Smooth muscle cell (in vitro differentiated cells): Measurements from ENCODE around the gene ACTMAP. TPM values are rescaled to one million over a fixed set of nuclear protein-coding genes. Genes with fewer than 3 reads are reported as not detected.

Experiments
- DNase-seq: peaks from one replicate; lab custom pipeline; 2025; ENCODE audit not compliant: unreplicated experiment; lab: John Stamatoyannopoulos, UW
- H2AFZ ChIP-seq: fragments of 200-600 bp; sonication (generic); 2 replicates; pipeline ENCODE4 v1.6.0; 2016; ENCODE audit warnings: antibody characterized with exemption, low read depth, mild to moderate bottlenecking
- H3F3A ChIP-seq: fragments of 200-600 bp; sonication (generic); 2 replicates; pipeline ENCODE4 v1.6.0; 2017; ENCODE audit warnings: antibody characterized with exemption, low read depth
- H3K27ac ChIP-seq: fragments of 200-600 bp; sonication (generic); 2 replicates; pipeline ENCODE4 v1.5.1; 2016; ENCODE audit warnings: low read depth, mild to moderate bottlenecking
- H3K27me3 ChIP-seq: fragments of 200-600 bp; sonication (generic); 2 replicates; pipeline ENCODE4 v1.6.1; 2016; ENCODE audit warnings: low read depth, mild to moderate bottlenecking
- H3K36me3 ChIP-seq: fragments of 200-600 bp; sonication (generic); 2 replicates; pipeline ENCODE4 v1.5.1; 2016; ENCODE audit warnings: low read depth
- H3K4me1 ChIP-seq: fragments of 200-600 bp; sonication (generic); 2 replicates; pipeline ENCODE4 v1.5.1; 2016; ENCODE audit warnings: low read depth
- H3K4me2 ChIP-seq: fragments of 200-600 bp; sonication (generic); 2 replicates; pipeline ENCODE4 v1.6.0; 2016; ENCODE audit warnings: mild to moderate bottlenecking
- H3K4me3 ChIP-seq: fragments of 200-600 bp; sonication (generic); 2 replicates; pipeline ENCODE4 v1.5.1; 2016; ENCODE audit warnings: mild to moderate bottlenecking
- H3K79me2 ChIP-seq: fragments of 200-600 bp; sonication (generic); 2 replicates; pipeline ENCODE4 v1.6.0; 2016; ENCODE audit warnings: low read depth, mild to moderate bottlenecking
- H3K9ac ChIP-seq: fragments of 200-600 bp; sonication (generic); 2 replicates; pipeline ENCODE4 v1.6.0; 2016; ENCODE audit warnings: low read depth
- H3K9me3 ChIP-seq: fragments of 200-600 bp; sonication (generic); replicated peaks from 2 replicates; pipeline ENCODE4 v1.5.1; 2016; ENCODE audit warnings: low read depth
- H4K20me1 ChIP-seq: fragments of 200-600 bp; sonication (generic); 2 replicates; pipeline ENCODE4 v1.6.0; 2016; ENCODE audit warnings: low read depth
- WGBS: methylation state at CpG from one replicate; pipeline ENCODE4 v1.1.7; 2016; ENCODE audit warnings: low lambda C conversion rate; 5-methylcytosine and 5-hydroxymethylcytosine counted together
- polyA plus RNA-seq: library from polyadenylated mRNA; unstranded; fragments of >200 nt; fragmentation: Nextera tagmentation; extraction: Ambion mirVana; gene quantifications from 2 replicates; pipeline ENCODE4 v1.2.1, GENCODE V29; 2016
- total RNA-seq: library from RNA; depleted of rRNA; stranded (reverse); fragments of >200 nt; gene quantifications from 2 replicates; pipeline ENCODE4 v1.2.3, GENCODE V29; 2014
- TF ChIP-seq, protein P1 (sequence below): fragments of 200-600 bp; sonication (generic); IDR thresholded peaks from 2 replicates; pipeline ENCODE4 v1.5.1; 2017; ENCODE audit warnings: borderline replicate concordance, mild to moderate bottlenecking, antibody characterized with exemption; ENCODE audit not compliant: insufficient read depth, poor library complexity, severe bottlenecking

Gene ACTMAP
- total and polyA plus RNA-seq, 2 experiments from 2014 or later: 2.9 to 8.6 TPM

- H3K27me3 ChIP-seq: no peaks in the 10 kb centered on the region
Observed at GRCh38 chr19:40716482-40717324, 33.6 kb downstream of the ACTMAP start, which contains the start of the genes COQ8B and ITPKC. COQ8B (minus strand) TSS chr19:40716886; CDS start chr19:40714632, 2,254 bp downstream. ITPKC (plus strand) TSS chr19:40717112; CDS start chr19:40717136, 24 bp downstream.

GRCh38 chr19:40716031-40716481, 34.2 kb downstream of the ACTMAP start:
- H4K20me1 ChIP-seq: peaks cover 19% of the 10 kb centered on the region
- peaks cover 10% of the 10 kb centered on the region for H3K4me1 ChIP-seq
- no peaks in the 10 kb centered on the region for H3K36me3 ChIP-seq
- no peaks in the 10 kb centered on the region for H3K9me3 ChIP-seq
- TF ChIP-seq, protein P1, sequence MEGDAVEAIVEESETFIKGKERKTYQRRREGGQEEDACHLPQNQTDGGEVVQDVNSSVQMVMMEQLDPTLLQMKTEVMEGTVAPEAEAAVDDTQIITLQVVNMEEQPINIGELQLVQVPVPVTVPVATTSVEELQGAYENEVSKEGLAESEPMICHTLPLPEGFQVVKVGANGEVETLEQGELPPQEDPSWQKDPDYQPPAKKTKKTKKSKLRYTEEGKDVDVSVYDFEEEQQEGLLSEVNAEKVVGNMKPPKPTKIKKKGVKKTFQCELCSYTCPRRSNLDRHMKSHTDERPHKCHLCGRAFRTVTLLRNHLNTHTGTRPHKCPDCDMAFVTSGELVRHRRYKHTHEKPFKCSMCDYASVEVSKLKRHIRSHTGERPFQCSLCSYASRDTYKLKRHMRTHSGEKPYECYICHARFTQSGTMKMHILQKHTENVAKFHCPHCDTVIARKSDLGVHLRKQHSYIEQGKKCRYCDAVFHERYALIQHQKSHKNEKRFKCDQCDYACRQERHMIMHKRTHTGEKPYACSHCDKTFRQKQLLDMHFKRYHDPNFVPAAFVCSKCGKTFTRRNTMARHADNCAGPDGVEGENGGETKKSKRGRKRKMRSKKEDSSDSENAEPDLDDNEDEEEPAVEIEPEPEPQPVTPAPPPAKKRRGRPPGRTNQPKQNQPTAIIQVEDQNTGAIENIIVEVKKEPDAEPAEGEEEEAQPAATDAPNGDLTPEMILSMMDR: no peak
- under 1% methylated on average over 6 of the region's 8 CpGs for WGBS
- H3F3A ChIP-seq: peaks cover 16% of the 10 kb centered on the region
- H3K79me2 ChIP-seq: peaks cover 38% of the 10 kb centered on the region
- H3K9ac ChIP-seq: peak overlapping the region; percentile 92
- H3K27me3 ChIP-seq: no peaks in the 10 kb centered on the region
- H3K27ac ChIP-seq: peak overlapping the region; percentile 98
- H3K4me3 ChIP-seq: peak overlapping the region; percentile 78
- no peak overlapping the region for H2AFZ ChIP-seq
- DNase-seq: no peak
- peak overlapping the region; percentile 91 for H3K4me2 ChIP-seq

More at GRCh38 chr19:40716482-40717324, 33.6 kb downstream of the ACTMAP start, which contains the start of the genes COQ8B and ITPKC:
- TF ChIP-seq, protein P1: no peak
- Histone ChIP-seq H3K27ac (peak within 1 kb of the TSS; percentile 98), H3F3A (peaks cover 16% of the 10 kb centered on the region), H2AFZ (no peak within 1 kb of the TSS), H3K9ac (peak within 1 kb of the TSS; percentile 92), H3K9me3 (no peaks in the 10 kb centered on the region), H4K20me1 (peaks cover 25% of the 10 kb centered on the region), H3K36me3 (no peaks in the 10 kb centered on the region), H3K4me2 (peak within 1 kb of the TSS; percentile 91), H3K79me2 (peaks cover 45% of the 10 kb centered on the region), H3K4me3 (peak within 1 kb of the TSS; percentile 78), H3K4me1 (peaks cover 10% of the 10 kb centered on the region)
- DNase-seq: peak; percentile 97
- 1% methylated on average over 55 of the region's 76 CpGs for WGBS

DNA sequence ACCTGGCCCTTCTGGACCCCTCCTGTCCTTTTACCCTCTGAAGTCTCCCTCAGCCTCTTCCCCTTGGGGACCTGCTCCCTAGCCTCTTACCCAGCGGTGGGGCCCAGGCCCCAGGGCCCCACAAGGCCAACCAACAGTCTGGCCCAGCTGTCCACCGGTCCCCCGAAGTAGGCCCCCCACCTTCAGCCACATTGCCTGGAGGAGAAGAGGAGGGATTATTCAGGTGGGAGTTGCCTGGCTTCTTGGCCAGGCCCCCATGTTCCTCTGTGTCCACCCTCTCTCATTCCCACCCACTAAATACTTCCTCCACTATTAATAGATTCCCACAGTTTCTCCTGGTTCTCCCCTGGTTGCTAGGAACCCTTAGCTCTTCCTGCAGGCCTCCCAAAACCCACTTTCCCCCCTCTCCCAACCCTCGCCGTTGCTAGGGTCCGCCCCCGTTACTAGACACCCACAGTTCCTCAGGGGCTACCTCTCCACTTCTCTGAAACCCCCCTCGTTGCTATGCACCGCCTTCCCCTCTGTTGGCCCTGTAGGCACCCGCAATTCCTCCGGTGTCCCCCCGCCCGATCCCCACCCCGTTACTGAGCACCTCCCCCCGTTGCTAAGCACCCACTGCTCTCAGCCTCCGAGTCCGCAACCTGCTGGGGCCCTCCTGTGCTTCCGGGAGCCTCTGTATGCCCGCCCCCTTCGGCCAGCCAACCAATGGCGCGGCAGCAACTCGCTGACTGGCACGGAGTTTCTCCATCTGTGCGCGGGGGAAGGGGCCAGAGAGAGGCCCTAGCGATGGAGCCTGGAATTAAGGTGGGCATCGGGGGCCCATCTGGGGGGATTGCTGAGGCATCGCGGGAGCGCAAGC, 35.6 kb downstream of the ACTMAP start:
- Histone ChIP-seq H3K4me1 (peaks cover 6% of the 10 kb centered on the region), H3K36me3 (no peaks in the 10 kb centered on the region), H3K4me2 (peak overlapping the region; percentile 85), H3K27ac (peak overlapping the region; percentile 98), H3F3A (peaks cover 16% of the 10 kb centered on the region), H3K79me2 (peaks cover 25% of the 10 kb centered on the region), H3K4me3 (peak overlapping the region; percentile 78), H4K20me1 (peaks cover 5% of the 10 kb centered on the region), H3K27me3 (no peaks in the 10 kb centered on the region), H3K9ac (peak overlapping the region; percentile 81), H2AFZ (peak overlapping the region; percentile 5), H3K9me3 (no peaks in the 10 kb centered on the region)
- TF ChIP-seq, protein P1: no peak
- peak; percentile 51 for DNase-seq
- WGBS: 8% methylated on average over 27 of the region's 31 CpGs
